Epithelial cell of proximal tubule (primary cell): ENCODE data around the gene PTPN7. TPM values are rescaled to one million over a fixed set of nuclear protein-coding genes. Genes with fewer than 3 reads are reported as not detected.

Source experiments
- DNase-seq: peaks from one replicate; pipeline ENCODE4 v3.0.0-alpha.2; 2011; ENCODE audit warnings: low read depth
- H3K4me3 ChIP-seq: 2 replicates; pipeline ENCODE4 v1.5.1; 2011; ENCODE audit warnings: low read depth, mild to moderate bottlenecking, low read length
- CTCF ChIP-seq: conservative IDR thresholded peaks from 2 replicates; pipeline ENCODE4 v1.5.1; 2012; ENCODE audit warnings: low read depth, mild to moderate bottlenecking, low read length
- total RNA-seq: library from RNA; depleted of rRNA; stranded (reverse); fragments of >200 nt; gene quantifications from 2 replicates; pipeline ENCODE4 v1.2.3, GENCODE V29; 2015

PTPN7 gene
- total RNA-seq, 1 donor from 2014 or later = 0.06 TPM

GRCh38 chr1:202110977-202111376, 49.4 kb downstream of the PTPN7 start:
- no peak for DNase-seq
- no peak for TF ChIP-seq CTCF
- H3K4me3 ChIP-seq = no peak overlapping the region

GRCh38 chr1:202107801-202108731, 52.3 kb downstream of the PTPN7 start:
- H3K4me3 ChIP-seq = no peak overlapping the region
- DNase-seq = no peak

GRCh38 chr1:202107321-202107761, 53.1 kb downstream of the PTPN7 start:
- DNase-seq = no peak
- no peak for TF ChIP-seq CTCF

More at GRCh38 chr1:202107801-202108731, 52.3 kb downstream of the PTPN7 start:
- no peak for TF ChIP-seq CTCF

GRCh38 chr1:202106340-202107254, 53.8 kb downstream of the PTPN7 start:
- no peak for DNase-seq
- no peak overlapping the region for H3K4me3 ChIP-seq
- no peak for TF ChIP-seq CTCF

More at GRCh38 chr1:202107321-202107761, 53.1 kb downstream of the PTPN7 start:
- H3K4me3 ChIP-seq = no peak overlapping the region

- TF ChIP-seq CTCF = no peak
- H3K4me3 ChIP-seq = no peak overlapping the region
- peak; percentile 78 for DNase-seq
Observed at GRCh38 chr1:202105571-202106339, 54.6 kb downstream of the PTPN7 start.

GRCh38 chr1:202104073-202104472, 56.3 kb downstream of the PTPN7 start:
- no peak overlapping the region for H3K4me3 ChIP-seq
- TF ChIP-seq CTCF = no peak
- DNase-seq = no peak
